EL (cell line): Measurements from ENCODE around the gene PNLIP.

Experiments
- DNase-seq: peaks from one replicate; pipeline ENCODE4 v3.0.0-alpha.2; 2016

Gene PNLIP

DNA sequence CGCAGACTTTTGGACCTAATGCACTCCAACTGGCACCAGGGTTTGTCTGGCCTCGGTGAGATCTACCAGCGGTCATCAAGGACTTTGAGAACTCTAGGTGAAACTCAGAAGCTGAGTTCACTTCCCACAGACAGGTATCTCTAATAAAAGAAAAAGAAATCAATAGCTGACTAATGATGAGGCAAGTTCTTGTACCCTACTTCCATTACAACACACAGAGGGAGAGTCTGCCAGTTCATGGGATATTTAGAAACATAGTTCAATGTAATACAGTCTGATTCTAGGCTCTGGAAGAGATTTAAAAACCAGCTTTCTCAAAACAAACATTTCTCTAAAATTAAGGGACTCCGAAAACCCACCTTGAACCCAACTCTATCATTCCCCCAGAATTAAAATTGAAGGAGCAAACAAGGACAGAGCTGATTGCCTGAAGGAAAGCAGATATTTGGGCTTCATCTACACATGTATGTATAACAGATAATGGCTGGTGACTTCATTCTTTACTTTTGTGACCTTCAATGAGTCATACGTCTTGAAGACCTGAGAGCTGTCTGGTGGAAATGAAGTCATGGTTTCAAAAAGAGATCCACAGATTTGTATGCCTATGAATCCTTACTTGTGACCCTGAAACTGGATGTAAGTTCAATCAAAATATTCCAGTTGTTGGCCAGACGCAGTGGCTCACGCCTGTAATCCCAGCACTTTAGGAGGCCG lies 42.3 kb downstream of the PNLIP start:
- no peak for DNase-seq

DNA sequence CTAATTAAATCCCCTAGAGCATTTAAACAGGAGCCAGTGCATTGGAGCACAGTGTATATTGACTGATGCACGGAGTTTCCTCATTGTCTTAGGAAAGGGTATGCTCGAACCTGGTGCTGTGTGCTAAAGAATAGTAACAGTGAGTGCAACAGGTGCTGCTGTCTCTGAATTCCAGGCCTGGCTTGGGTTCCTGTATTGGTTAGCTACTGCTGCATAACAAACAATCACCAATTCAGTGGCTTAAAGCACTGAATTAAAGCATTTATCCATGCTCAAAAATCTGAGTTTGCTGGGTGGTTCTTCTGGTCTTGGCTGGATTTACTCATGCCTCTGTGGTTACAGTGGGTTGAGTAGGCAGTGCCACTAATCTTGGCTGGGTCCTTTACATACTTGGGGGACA lies 43.3 kb downstream of the PNLIP start:
- DNase-seq, result no peak

GRCh38 chr10:116589926-116590325 lies 44.2 kb downstream of the PNLIP start:
- no peak for DNase-seq

GRCh38 chr10:116590590-116591444 lies 45.1 kb downstream of the PNLIP start, which contains the start of gene PNLIPRP1:
PNLIPRP1 (plus strand) TSS chr10:116590959; CDS start chr10:116591130, 171 bp downstream.
- DNase-seq, result no peak

DNA sequence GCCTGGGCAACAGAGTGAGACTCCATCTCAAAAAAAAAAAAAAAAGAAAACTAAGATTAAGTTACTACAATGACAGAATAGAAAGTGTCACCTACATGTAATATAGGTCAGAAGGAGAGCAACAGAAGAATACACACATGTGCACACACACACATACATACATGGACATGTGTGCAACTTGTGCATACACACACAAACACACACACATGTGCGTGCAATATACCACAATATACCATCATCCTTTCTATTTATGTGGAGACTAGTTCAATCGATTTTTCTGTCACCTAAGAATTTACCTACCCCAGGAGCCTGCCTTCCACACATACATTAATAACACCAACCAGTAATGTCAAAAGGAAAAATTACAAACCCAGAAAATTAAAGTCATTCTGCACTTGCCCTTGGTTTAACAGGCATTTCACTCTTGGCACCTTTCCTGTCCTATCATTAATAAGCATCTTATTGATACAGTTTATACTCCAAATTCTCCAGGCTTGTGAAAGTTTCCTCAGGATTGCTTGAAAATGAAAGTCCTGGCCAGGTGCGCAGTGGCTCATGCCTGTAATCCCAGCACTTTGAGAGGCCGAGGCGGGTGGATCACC lies 47.5 kb downstream of the PNLIP start:
- no peak for DNase-seq

GRCh38 chr10:116594525-116595035 lies 48.8 kb downstream of the PNLIP start:
- no peak for DNase-seq

GRCh38 chr10:116596062-116596461 lies 50.3 kb downstream of the PNLIP start:
- DNase-seq, result no peak

DNA sequence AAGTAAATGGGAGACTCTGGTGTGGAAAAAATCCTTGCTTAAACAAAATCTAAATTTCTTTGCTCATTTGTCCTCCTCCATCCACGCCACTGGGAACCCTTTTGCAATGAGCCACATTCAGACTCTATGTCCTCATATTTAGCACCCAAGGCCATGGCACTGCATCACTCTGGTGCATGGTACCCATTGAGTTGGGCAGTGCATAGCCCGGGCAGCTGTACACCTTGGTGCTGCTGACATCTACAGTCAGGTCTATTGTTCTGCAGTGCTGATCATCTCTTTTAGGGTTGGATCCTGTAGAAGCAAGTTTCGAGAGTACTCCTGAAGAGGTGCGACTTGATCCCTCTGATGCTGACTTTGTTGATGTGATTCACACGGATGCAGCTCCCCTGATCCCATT lies 51.8 kb downstream of the PNLIP start:
- no peak for DNase-seq

DNA sequence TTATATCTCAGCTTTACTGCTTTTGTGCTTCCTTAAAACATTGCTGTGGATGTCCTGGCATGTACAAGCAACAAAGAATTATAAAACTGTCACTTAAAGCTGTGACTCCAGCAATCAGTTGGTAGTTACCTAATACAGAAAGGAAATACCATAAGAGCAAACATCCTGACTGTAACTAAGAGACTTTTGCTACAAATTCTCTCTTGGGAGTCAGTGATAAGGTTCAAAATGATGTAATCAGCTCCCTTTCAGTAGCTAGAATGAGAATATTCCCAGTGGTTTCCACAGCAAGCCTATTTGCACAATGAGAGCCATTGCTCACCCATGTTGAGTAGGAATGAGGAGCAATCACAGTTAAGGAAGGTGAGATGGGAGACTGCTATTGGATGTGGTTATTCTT lies 52.6 kb downstream of the PNLIP start:
- DNase-seq, result no peak

DNA sequence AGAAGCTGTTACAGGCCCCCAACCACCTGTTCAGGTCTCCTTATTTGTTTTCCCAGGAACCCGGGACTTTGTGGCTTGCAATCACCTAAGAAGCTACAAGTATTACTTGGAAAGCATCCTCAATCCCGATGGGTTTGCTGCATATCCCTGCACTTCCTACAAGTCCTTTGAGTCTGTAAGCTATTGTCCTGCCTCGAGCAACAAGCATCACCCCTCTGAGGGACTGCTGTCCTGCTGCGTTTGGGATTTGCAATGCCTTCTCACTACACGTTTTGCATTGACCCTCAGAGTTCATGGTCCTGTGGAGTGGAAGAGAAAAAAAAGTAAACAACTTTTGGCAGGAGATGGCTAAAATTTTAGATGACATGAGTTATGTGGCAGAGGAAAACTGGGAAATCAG lies 54.3 kb downstream of the PNLIP start:
- no peak for DNase-seq

GRCh38 chr10:116602648-116603400 lies 57.1 kb downstream of the PNLIP start:
- DNase-seq, result no peak

DNA sequence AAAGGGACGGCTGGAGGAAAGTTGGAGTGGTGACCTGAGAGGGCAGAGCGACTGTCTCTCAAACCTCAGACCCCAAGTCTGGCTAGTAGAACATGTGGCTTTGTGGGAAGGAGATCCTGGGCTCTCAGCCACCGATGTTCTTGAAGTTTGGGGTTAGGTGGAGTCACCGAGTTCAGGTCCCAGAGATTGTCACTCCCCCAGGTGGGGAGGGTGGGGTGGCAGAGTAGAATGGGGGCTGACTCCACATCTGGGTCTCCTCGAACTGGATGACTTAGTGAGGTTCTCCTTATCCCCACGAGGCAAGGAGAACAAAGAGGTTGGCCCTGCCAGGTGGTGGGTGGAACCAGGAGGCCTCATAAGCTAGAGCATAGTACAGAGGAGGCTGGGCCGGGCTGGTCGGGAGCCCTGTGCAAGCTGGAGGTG lies 60.3 kb downstream of the PNLIP start:
- DNase-seq, result no peak

DNA sequence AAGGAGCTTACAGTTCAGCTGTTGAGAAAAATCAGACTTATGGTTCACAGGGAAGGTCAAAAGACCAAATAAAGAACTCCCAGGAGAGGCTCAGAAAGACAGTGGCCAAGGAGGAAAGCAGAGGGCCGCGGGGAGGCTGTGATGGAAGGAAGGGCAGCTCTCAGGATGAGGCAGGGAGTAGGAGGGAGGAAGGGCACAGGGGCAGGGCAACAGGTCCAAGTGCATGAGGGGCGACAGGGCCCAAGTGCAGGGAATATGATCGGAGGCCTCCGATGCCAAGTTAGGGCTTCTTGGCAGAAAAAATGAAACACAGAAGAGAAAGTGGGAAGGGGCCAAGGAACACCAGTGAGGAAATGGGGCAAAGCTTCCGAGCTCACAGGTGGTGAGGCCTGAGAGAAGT lies 61.6 kb downstream of the PNLIP start:
- no peak for DNase-seq

DNA sequence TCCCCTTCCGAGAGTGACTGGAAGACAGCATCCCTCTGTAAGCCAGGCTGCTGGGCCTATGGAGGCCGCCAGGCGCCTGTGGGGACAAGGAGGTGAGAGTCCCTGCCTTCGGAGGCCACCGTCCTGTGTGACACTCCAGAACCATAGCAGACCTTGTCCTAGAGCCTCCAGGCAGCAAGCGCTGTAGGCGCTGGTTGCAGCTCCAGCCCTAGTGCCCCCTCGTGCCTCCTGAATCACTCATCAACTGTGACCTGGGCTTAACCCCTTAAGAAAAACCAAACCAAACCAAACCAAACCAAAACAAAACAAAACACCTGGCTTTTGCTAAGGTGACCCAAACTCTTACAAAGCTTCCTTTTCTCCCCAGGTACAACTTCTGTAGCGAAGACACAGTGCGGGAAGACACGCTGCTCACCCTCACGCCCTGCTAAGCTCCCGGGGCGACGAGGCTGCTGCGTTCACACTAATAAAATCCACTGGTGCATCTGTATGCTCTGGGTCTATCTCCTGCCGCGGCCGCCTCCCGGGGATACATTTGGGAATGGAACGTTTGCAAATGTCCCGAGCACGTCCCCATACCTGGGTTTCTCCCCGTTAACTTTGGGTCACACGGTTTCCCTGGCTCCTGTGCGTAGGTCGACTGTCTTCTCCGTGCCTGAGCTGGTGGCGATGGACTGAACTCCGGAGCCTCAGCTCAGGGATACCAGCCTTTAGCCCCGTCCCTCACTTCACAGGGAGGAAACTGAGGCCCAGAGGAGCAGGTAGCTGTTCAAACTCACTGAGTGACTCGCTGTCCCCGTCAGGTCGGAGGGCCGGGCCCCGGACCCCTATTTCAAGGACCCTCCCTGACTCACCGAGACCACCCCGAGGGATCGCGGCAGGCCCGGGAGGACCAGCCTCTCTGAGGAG lies 63.2 kb downstream of the PNLIP start:
- DNase-seq, result no peak

GRCh38 chr10:116610443-116611152 lies 64.9 kb downstream of the PNLIP start:
- DNase-seq, result no peak

- no peak for DNase-seq
These were observed 65.4 kb downstream of the PNLIP start for GRCh38 chr10:116611153-116611545.

- DNase-seq, result no peak
These were observed 66.5 kb downstream of the PNLIP start for GRCh38 chr10:116612107-116612769.

DNA sequence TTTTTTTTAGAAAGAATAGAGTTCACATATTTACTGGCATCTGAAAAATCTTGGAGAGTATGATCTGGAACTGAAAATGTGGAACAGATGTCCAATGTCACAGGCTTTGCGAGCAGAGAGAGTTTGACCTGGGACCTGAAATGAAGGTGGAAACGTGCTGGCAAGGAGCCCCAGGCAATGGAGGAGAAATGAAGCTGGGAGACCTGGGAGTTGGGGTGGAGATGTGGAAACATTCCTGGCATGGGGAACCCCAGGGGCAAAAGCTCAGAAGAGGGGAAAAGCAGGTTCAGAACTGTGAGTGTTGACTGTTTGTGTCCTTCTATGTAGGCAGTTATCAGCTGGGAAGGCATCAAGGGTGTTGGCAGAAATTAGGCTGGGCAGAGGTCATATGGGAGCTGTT lies 67.7 kb downstream of the PNLIP start:
- DNase-seq, result no peak

GRCh38 chr10:116614796-116615195 lies 69.1 kb downstream of the PNLIP start:
- no peak for DNase-seq

DNA sequence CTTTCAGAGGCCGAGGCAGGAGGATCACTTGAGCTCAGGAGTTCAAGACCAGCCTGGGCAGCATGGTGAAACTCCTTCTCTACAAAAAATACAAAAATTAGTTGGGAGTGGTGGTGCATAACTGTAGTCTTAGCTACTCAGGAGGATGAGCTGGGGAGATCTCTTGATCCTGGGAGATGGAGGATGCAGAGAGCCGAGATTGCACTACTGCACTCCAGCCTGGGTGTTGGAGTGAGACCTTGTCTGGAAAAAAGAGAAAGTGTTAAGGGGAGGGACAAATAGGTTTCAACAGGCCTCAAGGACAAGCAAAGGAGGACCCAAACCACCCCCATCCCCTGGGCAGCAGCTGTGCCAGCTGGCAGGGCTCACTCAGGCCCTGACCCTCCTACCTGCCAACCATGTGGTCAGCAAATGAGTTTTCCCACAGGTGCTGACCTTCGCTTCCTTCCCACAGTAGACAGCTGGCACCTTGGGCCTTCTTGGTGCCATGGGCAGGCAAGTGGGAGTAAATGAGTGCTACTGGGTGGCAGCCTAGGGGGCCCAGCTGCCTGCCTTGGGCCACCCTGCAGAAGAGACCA lies 69.6 kb downstream of the PNLIP start:
- no peak for DNase-seq
